GM21528 (cell line): Measurements from ENCODE around the gene TWSG1.
"Not testable (repeated sequence)": the region's sequence is repeated elsewhere in the genome, so short reads cannot be mapped to it uniquely, and the experiment has no call there.

Source experiments
- ATAC-seq: cut with Tn5 transposase; IDR thresholded peaks from one replicate; pipeline ENCODE4 v1.9.1; 2021; ENCODE audit warnings: mild to moderate bottlenecking, moderate library complexity; ENCODE audit not compliant: unreplicated experiment, low FRiP score

The TWSG1 gene

DNA sequence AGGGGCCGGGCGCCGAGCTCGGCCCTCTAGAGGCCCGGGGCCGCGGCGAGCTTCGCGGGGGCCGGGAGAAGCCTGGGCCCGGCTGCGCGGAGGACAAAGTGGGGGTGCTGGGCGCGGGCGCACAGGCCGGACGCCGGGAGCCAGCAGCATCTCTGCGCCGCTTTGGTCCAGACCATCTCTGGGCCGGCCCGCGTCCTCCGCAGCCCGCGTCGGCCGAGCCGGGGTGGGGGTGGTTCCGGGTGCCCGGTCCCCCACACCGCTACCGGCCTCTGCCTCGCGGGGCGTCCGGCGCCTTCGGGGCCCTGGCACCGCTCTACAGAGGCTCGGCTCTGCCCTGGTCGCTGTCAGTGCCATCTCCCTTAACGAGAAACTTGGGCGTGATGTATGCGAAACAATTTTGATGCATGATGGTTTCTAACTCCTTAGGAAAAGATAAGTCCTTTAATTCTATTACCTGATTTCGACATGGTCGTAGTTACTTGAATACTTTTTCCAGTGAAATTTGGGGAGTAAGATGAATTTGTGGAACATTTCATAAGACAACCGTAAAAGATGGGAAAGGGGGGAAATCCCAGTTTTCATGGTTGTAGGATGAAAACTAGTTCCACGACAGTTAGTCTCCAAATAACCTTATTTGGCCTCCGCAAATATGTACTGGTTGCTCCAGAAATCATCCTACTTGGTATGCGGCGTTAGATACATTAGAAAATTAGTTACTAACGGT, 562 bp downstream of the TWSG1 start:
- ATAC-seq = peak; percentile 45

DNA sequence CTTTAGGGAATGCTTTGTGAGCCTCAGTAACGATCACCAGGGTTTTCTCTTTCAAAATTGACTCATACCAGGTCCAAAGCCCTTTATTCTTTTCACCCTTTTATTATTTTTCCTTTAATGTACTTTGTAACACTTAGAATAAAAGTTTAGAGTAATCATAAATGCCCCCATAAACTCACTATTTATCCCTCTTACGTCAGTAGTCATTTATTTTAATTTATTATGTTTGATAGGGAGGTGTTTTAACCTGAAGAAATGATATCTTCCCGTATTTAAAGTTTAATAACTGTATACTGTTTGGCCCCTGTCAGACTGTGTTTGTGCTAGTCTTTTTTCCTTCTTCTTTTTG, 1.1 kb downstream of the TWSG1 start:
- no peak for ATAC-seq

DNA sequence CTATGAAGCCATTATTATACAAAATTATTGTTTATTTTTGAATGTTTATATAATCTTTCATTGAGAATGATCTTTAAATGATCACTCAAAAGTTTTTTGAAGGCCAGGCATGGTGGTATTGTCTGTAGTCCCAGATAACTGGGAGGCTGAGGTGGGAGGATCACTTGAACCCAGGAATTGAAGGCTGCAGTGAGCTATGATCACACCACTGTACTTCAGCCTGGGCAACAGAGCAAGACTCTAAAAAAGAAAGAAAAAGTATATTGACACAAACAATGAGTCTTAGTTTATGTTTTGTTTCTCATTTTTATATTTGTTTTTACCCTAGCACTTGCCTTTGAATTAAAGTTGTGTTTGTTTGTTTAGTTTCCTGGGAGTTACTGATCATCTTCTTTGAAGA, 2.3 kb downstream of the TWSG1 start:
- ATAC-seq = no peak

DNA sequence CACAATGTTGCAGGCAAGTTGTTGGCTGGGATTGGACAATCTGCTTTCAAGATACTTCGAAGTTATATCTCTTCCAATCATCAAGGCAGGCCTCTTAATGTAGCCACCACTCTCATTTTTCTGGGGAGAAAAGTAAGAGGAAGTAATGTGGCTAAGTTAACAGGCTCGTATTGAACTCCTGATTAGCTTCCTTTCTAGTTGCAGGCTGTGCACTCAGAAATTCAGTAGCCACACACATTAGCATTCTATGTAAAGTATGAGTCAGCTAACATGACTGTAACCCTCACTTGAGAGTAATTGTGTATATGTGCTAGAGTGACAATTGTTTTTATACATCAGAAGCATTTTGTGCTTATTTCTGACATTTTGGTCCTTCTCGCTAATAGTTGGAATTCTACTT, 3.3 kb downstream of the TWSG1 start:
- ATAC-seq = no peak

DNA sequence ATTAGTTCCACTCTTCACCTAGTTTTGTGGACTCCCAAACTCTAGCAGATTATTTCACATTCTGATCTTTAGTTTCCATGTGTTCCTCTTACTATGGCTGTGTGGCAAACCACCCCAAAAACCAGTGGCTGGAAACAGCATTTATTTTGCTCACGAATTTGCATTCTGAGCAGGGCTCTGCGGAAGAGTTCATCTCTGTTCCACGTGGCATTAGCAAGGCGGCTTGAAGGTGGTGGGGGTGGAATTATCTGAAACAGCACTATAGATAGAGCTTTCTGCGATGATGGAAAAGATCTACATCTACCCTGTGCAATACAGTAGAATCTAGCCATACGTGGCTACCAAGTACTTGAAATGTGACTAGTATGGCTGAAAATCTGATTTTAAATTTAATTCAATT, 5.9 kb downstream of the TWSG1 start:
- no peak for ATAC-seq

DNA sequence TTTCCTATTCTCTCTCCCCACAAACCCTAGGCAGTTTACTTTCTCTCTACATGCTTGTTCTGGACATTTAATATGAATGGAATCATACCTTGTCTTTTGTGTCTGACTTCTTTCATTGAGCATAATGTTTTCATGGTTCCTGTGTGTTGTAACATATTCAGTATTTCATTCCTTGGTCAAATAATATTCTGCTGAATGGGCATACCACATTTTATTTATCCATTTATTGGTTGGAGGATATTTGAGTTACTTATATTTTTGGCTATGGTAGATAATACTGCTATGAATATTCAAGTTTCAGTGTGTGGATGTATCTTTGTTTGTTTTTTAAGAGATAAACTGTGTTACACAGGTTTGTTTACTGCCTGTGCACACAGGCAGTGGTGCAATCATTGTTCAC, 9.0 kb downstream of the TWSG1 start:
- ATAC-seq = no peak

DNA sequence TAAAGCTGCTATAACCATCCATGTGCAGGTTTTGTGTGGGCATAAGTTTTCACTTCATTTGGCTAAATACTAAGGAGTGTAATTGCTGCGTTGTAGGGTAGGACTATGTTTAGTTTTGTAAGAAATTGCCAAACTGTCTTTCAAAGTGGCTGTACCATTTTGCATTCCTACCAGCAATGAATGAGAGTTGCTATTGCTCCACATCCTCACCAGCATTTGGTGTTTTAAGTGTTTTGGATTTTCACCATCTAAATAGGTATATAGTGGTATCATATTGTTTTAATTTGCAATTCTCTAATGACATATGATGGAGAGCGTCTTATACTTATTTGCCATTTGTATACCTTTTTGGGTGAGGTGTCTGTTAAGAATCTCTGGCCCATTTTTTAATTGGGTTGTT, 12.2 kb downstream of the TWSG1 start:
- no peak for ATAC-seq

DNA sequence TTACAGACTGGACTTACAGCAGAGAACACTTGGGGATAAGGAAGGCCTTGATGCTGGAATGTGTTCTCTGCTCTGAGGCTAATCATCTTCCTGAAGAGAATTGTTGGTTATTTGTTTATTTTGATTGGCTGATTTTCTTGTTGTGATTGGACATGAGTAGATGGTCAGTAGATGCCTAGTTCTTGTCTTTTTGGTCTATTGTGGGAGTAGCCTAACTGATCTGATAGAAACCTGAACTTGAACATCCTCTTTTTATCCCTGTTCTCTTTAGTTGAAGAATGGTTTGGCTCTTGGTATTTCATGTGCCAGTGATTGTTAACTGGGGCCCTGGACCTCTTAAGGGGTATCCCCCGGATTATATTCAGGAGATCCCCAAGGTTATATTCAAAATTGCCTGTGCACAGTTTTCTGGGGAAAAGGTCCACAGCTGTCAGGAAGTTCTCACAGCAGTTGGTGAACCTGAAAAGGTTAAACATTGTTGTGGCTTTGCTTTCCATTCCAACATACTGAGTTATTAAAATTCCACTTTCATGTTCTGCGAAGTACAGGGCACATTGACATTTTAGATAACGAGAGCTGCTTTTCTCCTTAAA, 13.6 kb downstream of the TWSG1 start:
- ATAC-seq = no peak

DNA sequence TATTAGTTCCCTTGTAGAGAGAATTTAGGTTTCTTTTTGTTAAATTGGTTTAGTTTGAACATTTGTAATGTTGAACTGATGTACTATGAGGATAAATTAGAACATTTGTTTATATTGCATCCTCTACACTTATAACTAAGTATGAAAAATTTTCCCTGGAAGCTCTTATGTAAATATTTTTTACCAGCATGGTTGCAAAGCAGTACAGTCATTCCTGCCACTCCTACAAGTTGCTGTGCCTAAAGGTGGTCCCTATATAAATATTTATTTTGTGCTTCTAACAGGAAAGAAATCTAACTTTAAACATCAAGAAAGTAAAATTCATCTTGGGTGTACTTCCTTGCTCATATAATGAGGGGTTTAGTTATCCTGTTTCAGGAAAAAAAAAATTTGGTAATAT, 14.2 kb downstream of the TWSG1 start:
- ATAC-seq = no peak

DNA sequence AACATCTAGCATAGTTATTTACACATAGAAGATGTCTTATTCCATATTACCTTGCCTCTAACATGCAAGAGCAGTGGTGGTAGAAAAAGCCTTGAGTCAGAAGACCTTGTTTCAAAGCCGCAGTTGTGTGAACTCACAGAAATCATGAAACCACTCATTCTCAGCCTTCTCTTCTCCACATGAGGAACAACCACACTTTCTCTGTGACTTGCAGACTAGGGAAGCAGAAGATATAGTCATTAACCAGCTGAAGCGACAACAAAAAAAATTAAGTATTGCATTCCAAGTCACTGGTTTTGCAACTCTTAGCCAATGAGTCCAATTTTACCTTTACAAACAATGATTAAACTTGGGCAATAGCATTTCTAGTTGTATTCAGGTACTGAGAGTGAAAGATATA, 19.0 kb downstream of the TWSG1 start:
- peak; percentile 86 for ATAC-seq

DNA sequence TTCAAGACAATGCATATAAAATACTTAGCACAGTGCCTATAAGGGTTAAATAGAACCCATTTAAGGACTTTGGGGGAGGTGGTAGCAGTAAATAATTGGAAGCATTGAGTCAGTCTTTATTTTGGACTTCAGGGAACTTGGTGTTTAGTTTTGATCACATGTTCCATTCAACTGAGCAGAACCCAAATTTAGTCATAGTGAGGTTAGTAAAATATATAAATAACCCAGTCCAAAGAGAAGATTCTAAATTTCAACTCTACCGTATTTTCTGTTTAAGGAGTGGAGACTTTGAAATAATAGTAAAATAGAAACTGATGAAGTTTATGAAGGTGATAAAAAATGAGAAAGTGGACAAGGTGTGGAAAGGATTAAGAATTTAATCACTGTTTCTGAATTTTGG, 19.7 kb downstream of the TWSG1 start:
- no peak for ATAC-seq

DNA sequence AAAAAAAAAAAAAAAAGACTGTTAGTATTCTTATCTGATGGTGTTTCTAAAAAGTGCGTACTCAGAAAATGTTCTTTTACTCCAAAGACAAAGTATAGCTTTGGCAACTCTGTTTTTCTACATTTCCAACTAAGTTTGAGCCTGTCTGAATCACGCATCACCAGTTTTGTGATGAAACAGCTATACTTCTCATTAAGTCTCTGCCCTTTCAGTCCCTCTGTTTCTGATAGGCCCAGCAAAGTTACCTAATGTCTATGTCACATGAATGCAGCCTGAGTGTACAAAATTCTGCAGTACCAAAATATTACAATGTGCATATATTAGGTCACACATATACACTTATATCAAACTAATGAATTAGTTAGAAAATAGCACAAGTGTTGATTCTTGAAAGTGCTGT, 22.4 kb downstream of the TWSG1 start:
- ATAC-seq = no peak

DNA sequence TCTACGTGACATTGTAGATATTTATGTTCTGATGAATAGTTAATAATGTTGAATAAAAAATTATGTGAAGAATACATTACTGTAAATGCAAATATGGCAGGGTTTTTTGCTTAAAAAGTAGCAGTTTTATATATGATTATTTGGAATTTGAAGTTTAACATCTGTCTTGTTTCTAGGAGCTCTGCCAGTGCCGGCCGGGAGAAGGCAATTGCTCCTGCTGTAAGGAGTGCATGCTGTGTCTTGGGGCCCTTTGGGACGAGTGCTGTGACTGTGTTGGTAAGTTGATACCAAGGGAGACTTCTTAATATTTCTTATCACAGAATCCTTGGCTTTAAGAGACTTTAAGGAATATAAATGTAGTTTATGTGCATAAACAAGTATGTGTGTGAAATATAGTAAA, 25.2 kb downstream of the TWSG1 start:
- no peak for ATAC-seq

DNA sequence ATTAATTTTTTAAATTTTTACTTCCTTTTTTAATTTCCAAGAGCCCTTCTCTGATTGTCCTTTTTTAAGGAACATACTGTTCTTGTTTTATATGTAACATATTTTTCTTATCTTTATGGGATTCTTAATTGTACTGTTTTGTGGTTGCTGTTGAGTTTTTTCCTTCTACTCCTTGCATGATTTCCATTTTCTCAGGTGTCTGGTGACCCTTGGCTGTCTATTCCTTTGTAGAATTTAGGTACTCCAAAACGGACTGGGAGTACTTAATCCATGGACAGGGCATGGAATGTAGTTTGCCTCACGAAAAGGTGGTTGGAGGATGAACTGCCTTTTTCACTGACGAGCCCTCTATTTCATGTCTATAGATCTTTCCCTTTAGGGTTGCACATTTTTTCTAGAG, 26.6 kb downstream of the TWSG1 start:
- no peak for ATAC-seq

DNA sequence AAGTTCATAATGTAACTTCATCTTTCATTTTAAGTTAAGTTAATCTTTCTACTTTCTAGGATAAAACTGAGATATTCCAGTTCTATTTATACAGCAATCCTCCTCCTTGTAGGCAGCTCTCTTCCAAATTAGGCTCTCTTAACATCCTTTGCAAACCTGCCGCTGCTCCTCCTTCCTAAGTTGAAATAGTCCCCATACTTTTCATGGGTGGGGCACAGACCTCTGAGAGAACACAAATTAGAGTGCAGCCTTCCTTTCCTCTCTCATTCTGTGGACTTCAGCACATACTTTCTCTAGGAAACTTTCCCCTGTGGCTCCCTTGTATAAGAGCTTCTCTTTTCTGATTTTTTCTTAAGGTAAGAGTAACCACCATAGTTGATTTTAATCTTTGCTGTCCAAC, 28.3 kb downstream of the TWSG1 start:
- no peak for ATAC-seq

DNA sequence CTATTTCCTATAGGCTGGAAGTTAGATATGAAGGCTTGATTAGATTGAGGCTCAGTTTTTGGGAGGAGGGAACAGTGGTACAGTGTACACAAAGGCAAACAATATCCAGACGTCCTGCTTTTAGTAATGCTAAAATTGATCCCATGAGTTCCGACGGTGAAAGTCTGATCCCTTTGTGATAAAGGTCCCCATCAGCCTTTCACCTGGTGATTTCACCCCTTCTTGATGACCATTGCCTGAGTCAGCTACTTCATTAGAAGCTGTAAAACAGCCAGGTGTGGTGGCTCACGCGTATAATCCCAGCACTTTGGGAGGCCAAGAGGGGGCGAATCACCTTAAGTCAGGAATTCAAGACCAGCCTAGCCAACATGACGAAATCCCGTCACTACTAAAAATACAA, 29.7 kb downstream of the TWSG1 start:
- no peak for ATAC-seq

DNA sequence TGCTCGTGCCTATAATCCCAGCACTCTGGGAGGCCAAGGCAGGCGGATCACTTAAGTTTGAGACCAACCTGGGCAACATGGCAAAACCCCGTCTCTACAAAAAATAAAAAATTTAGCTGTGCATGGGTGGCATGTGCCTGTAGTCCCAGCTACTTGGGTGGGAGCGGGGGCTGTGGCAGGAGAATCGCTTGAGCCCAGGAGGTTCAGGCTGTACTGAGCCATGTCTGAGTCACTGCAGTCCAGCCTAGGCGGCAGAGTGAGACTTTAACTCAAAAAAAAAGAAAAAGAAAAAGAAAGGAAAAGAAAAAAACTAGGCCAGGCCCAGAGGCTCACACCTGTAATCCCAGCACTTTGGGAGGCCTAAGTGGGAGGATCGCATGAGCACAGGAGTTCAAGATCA, 30.8 kb downstream of the TWSG1 start:
- ATAC-seq = no peak

DNA sequence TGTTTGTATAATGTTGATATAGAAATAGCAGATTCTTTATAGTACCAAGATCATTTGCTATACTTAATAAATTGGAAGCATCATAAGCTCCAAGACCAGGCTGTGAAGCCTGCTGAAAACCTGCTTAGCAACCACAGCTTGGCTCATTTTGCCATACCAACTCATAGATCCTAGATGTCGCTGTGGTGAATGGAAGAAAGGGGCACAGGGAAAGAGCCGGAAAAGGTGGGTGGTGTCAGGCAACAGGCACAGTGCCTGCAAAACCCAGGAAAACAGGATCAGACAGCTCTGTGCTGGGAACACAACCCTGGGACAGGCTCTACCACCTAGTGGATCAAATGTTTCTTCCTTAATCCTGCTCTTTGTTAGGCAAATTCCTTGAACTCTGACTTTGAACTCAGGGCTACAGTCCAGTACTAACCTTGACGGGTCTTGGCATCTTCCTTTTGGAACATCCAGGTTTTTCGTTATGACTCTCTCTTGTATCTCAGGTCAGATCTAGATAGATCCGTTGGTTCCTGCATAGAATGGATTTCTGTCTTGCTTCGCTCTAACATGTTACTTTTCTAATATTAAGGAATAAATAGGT, 31.6 kb downstream of the TWSG1 start:
- no peak for ATAC-seq

DNA sequence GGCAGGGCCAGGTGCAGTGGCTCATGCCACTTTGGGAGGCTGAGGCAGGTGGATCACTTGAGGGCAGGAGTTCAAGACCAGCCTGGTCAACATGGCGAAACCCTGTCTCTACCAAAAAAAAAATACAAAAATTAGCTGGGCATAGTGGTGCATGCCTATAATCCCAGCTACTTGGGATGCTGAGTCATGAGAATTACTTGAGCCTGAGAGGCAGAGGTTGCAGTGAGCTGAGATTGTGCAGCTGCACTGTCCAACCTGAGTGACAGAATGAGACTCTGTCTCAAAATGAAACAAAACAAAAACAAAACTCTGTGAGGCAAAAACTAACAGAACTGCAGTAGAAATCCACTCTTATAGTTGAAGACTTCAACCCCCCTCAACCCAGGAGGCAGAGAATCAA, 38.7 kb downstream of the TWSG1 start:
- not testable (repeated sequence) for ATAC-seq

DNA sequence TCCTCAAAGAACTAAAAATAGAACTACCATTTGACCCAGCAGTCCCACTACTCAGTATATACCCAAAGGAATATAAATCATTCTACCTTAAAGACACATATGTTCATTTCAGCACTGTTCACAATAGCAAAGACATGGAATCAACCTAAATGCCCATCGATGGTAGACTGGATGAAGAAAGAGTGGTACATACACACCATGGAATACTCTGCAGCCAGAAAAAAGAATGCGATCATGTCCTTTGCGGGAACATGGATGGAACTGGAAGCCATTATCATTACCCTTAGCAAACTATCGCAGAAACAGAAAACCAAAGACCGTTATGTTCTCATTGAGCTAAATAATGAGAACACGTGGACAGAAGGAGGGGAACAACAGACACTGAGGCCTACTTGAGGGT, 44.5 kb downstream of the TWSG1 start:
- ATAC-seq = no peak

DNA sequence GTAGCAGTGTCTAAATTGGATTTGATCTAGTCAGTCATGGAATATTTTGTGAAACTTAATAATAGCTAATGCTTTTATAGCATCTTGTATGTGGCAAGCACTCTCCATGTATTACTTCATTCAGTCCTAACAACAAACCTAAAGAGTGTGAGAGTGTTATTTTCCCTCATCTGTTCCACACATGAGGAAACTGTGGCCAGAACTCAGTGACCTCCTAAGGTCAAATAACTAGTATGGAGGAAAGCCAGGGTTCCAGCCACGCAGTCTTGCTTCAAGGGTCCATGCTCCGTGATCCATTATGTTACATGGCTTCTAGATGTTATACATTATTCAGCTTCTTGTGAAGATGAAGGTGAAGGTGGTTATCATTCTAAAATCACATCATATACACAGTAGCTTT, 45.5 kb downstream of the TWSG1 start:
- no peak for ATAC-seq

DNA sequence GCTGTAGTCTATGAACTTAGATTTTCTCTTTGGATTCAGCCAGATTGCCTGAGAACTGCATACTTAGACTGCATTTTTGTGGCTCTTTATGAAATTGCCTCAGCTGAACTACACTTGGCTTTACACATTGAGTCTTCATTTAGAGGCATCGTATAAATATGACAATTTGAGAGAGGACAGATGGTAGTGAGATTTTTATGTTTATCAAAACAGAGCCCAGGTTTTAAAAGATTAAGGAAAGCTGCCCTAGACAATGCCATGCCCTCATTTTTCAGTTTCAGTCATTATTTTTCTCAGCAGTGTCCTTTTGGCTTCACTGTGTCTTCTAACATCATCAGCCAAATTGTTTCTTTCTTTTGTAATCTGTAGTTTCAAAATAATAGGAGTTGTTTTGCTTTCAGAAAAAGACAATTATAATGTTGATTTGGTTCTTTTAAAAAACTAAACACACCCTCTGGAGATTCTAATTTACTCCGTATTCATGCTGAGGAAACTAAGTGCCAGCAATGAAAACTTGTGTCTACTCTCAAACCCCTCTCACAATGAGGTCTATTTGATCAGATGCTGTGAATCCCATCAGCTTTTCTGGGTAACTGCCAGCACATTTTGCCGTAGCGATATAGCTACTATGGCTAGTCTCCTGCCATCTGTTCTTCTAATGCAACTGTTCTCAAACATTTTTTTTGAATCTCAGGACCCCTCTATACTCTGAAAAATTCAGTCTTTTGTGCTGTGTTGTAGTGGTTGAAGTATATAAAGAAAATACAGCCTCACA, 46.2 kb downstream of the TWSG1 start:
- no peak for ATAC-seq
